Measurements from ENCODE around the gene P3H2.

P3H2 gene

GRCh38 chr3:190040145-190040544, 80.6 kb downstream of the P3H2 start:
- Histone ChIP-seq H3K79me2 (ENCODE audit: insufficient read depth, low read length) (no peaks in the 10 kb centered on the region), H3F3A (ENCODE audit: low read depth) (0 out of 2 replicates have a peak, but pooled peaks cover 3% of the 10 kb centered on the region), H3K9ac (ENCODE audit: low read depth, low read length, poor library complexity, severe bottlenecking) (no peak overlapping the region), H3K4me3 (ENCODE audit: low read length, poor library complexity, severe bottlenecking) (no peak overlapping the region), H3K4me2 (ENCODE audit: low read depth, low read length, poor library complexity, severe bottlenecking) (no peak overlapping the region), H2AFZ (ENCODE audit: low read length) (no peak overlapping the region), H3K36me3 (ENCODE audit: insufficient read depth, low read length) (no peaks in the 10 kb centered on the region), H3K9me2 (replicated peaks; ENCODE audit: low read depth, low read length) (no peaks in the 10 kb centered on the region), H3K27me3 (ENCODE audit: insufficient read depth, low read length, poor library complexity, severe bottlenecking) (no peaks in the 10 kb centered on the region), H4K20me1 (ENCODE audit: insufficient read depth, low read length, poor library complexity, severe bottlenecking) (no peaks in the 10 kb centered on the region), H3K9me3 (ENCODE audit: insufficient read depth, low read depth, low read length) (no peaks in the 10 kb centered on the region), H3K4me1 (ENCODE audit: insufficient read depth, low read length, poor library complexity, severe bottlenecking) (peaks cover 5% of the 10 kb centered on the region)
- TF ChIP-seq EZH2phosphoT487 (IDR thresholded peaks at IDR 0.05; ENCODE audit: borderline replicate concordance) = no peak
- TF ChIP-seq, protein P1, sequence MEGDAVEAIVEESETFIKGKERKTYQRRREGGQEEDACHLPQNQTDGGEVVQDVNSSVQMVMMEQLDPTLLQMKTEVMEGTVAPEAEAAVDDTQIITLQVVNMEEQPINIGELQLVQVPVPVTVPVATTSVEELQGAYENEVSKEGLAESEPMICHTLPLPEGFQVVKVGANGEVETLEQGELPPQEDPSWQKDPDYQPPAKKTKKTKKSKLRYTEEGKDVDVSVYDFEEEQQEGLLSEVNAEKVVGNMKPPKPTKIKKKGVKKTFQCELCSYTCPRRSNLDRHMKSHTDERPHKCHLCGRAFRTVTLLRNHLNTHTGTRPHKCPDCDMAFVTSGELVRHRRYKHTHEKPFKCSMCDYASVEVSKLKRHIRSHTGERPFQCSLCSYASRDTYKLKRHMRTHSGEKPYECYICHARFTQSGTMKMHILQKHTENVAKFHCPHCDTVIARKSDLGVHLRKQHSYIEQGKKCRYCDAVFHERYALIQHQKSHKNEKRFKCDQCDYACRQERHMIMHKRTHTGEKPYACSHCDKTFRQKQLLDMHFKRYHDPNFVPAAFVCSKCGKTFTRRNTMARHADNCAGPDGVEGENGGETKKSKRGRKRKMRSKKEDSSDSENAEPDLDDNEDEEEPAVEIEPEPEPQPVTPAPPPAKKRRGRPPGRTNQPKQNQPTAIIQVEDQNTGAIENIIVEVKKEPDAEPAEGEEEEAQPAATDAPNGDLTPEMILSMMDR (conservative IDR thresholded peaks at IDR 0.05; ENCODE audit: low read length) = no peak

DNA sequence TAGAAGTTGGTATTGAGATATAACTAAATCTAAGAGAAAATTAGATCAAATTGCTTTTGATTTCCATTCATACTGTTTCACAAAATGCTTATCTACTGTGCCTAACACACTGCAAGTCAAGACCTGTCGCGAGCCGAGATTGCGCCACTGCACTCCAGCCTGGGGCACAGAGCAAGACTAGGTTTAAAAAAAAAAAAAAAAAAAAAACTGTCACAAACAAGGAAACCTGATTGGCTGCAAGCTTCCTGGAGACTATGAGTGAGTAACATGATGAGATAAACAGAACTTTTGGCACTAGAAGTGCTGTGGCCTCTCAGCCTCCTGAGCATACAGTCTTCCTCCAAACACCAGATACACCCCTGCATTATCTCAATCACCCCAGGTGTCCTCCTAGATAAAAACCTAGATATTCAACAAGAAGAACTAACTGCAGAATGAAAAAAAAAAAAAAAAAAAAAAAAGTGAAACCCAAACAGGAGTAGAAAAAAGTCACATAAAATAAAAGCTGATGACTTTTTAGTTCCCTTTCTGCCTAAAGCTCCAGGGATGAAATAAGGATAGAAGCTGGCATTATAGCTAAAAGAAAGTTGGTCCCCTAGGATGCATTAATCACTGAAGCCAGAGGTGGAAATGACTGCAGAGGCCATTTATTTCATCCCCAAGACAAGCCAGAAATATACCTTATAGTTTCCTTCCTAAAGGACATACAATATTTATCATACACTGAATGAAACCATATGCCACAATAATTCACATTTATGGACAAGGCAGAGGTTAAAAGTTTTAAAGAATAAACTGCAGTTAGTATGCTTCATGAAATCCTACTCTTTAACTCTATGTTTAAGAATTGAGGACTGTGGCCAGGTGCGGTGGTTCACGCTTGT, 82.4 kb downstream of the P3H2 start:
- no peak overlapping the region for H2AFZ ChIP-seq (ENCODE audit: low read length)
- no peaks in the 10 kb centered on the region for H3K27me3 ChIP-seq (ENCODE audit: insufficient read depth, low read length, poor library complexity, severe bottlenecking)
- no peaks in the 10 kb centered on the region for H3K79me2 ChIP-seq (ENCODE audit: insufficient read depth, low read length)
- H4K20me1 ChIP-seq (ENCODE audit: insufficient read depth, low read length, poor library complexity, severe bottlenecking) = no peaks in the 10 kb centered on the region
- no peak for TF ChIP-seq EZH2phosphoT487 (IDR thresholded peaks at IDR 0.05; ENCODE audit: borderline replicate concordance)
- TF ChIP-seq, protein P1 (conservative IDR thresholded peaks at IDR 0.05; ENCODE audit: low read length) = no peak
- no peak overlapping the region for H3K4me3 ChIP-seq (ENCODE audit: low read length, poor library complexity, severe bottlenecking)
- no peaks in the 10 kb centered on the region for H3K9me2 ChIP-seq (replicated peaks; ENCODE audit: low read depth, low read length)
- H3F3A ChIP-seq (ENCODE audit: low read depth) = no peaks in the 10 kb centered on the region
- H3K9ac ChIP-seq (ENCODE audit: low read depth, low read length, poor library complexity, severe bottlenecking) = no peak overlapping the region
- no peaks in the 10 kb centered on the region for H3K9me3 ChIP-seq (ENCODE audit: insufficient read depth, low read depth, low read length)
- no peaks in the 10 kb centered on the region for H3K36me3 ChIP-seq (ENCODE audit: insufficient read depth, low read length)
- no peak overlapping the region for H3K4me2 ChIP-seq (ENCODE audit: low read depth, low read length, poor library complexity, severe bottlenecking)
- H3K4me1 ChIP-seq (ENCODE audit: insufficient read depth, low read length, poor library complexity, severe bottlenecking) = peaks cover 5% of the 10 kb centered on the region

- Histone ChIP-seq H3K9me3 (ENCODE audit: insufficient read depth, low read depth, low read length) (no peaks in the 10 kb centered on the region), H3K9ac (ENCODE audit: low read depth, low read length, poor library complexity, severe bottlenecking) (no peak overlapping the region), H4K20me1 (ENCODE audit: insufficient read depth, low read length, poor library complexity, severe bottlenecking) (no peaks in the 10 kb centered on the region), H2AFZ (ENCODE audit: low read length) (no peak overlapping the region), H3K9me2 (replicated peaks; ENCODE audit: low read depth, low read length) (no peaks in the 10 kb centered on the region), H3F3A (ENCODE audit: low read depth) (no peaks in the 10 kb centered on the region), H3K4me3 (ENCODE audit: low read length, poor library complexity, severe bottlenecking) (no peak overlapping the region), H3K4me2 (ENCODE audit: low read depth, low read length, poor library complexity, severe bottlenecking) (no peak overlapping the region), H3K27me3 (ENCODE audit: insufficient read depth, low read length, poor library complexity, severe bottlenecking) (no peaks in the 10 kb centered on the region), H3K79me2 (ENCODE audit: insufficient read depth, low read length) (no peaks in the 10 kb centered on the region), H3K36me3 (ENCODE audit: insufficient read depth, low read length) (no peaks in the 10 kb centered on the region), H3K4me1 (ENCODE audit: insufficient read depth, low read length, poor library complexity, severe bottlenecking) (peaks cover 5% of the 10 kb centered on the region)
- no peak for TF ChIP-seq EZH2phosphoT487 (IDR thresholded peaks at IDR 0.05; ENCODE audit: borderline replicate concordance)
- TF ChIP-seq, protein P1 (conservative IDR thresholded peaks at IDR 0.05; ENCODE audit: low read length) = no peak
Measured at GRCh38 chr3:190036631-190037030, 84.1 kb downstream of the P3H2 start.
